Brain microvascular endothelial cell (primary cell): ENCODE measurements around the gene HSD3B7.

Experiments used
- DNase-seq: peaks from one replicate; pipeline ENCODE4 v3.0.0-alpha.2; 2020
- H3K27ac ChIP-seq: fragments of 250-450 bp; sonication (Bioruptor Pico); 2 replicates; pipeline ENCODE4 v1.5.1; 2020; ENCODE audit warnings: mild to moderate bottlenecking, moderate library complexity
- H3K27me3 ChIP-seq: fragments of 250-450 bp; sonication (Bioruptor Pico); replicated peaks from 2 replicates; pipeline ENCODE4 v1.5.1; 2020; ENCODE audit warnings: mild to moderate bottlenecking
- H3K36me3 ChIP-seq: fragments of 250-450 bp; sonication (Bioruptor Pico); replicated peaks from 2 replicates; pipeline ENCODE4 v1.5.1; 2020; ENCODE audit warnings: mild to moderate bottlenecking
- H3K4me3 ChIP-seq: 2 replicates; pipeline ENCODE4 v1.5.1; 2011; ENCODE audit warnings: low read depth, mild to moderate bottlenecking, control low read depth, low read length, moderate library complexity
- CTCF ChIP-seq: IDR thresholded peaks from 2 replicates; pipeline ENCODE4 v1.5.1; 2011; ENCODE audit warnings: low read depth, mild to moderate bottlenecking, moderate library complexity, low read length, control low read depth, inconsistent platforms; ENCODE audit errors: missing control alignments
- in situ Hi-C: cut with HindIII; loops from 2 replicates; pipeline ENCODE4 v1.10.0; 2017; ENCODE audit warnings: low sequenced_read_pairs, low pct_ligation_motif_present

The HSD3B7 gene

DNA sequence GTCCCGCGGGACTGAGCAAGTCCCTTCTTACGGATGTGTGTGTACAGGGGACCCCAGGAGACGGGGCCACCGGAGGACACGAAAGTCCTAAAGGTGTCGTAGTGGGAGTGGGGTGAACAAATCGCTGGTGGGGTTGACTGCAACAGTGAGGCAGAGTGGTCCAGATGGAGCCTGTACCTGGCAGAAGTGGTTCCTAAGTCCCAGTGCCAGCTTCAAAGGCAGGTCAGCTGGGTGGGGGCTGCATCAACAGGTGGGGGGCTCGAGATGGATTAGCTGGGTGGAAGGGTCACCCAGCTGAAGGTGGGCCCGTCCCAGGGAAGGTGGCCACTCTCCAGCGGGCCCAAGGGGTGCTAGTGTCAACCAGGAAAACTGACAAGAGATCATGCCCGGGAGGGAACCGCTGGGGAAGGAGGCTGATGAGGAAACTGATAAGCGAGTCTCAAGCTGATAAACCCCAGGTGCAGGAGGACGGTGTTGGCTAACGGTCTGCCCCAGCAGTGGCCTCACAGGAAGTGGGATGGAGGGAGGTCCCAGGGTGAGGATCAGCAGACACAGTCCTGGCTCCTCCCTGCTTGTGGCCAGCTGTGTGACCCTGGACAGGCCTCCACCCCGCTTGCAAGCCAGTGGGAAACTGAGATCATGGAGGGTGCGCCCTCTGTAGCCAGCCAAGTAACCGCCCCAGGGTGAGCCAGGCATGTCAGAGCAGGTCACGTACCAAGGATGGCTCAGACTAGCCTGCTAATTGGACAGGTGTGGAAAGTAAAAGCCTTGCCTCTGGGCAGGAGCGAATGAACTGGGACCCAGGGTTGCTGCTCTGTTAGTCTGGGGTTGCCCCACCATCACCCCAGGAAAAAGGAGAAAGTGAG lies 35.1 kb upstream of the HSD3B7 start:
- peaks cover 3% of the 10 kb centered on the region for H3K36me3 ChIP-seq
- in situ Hi-C loops, result loop anchor here (25.0 kb wide), 1 partner anchor 512 kb away; the partner anchor contains the start of genes ARMC5 and TGFB1I1
- DNase-seq, result peak; percentile 46
- peak; percentile 24 for TF ChIP-seq CTCF
- H3K4me3 ChIP-seq, result peak overlapping the region; percentile 75
- H3K27me3 ChIP-seq, result no peaks in the 10 kb centered on the region
- no peak overlapping the region for H3K27ac ChIP-seq

- no peak for DNase-seq
- Histone ChIP-seq H3K36me3 (peaks cover 3% of the 10 kb centered on the region), H3K27me3 (no peaks in the 10 kb centered on the region), H3K4me3 (peak overlapping the region; percentile 75), H3K27ac (no peak overlapping the region)
- in situ Hi-C loops, result no loop called here
- no peak for TF ChIP-seq CTCF
These were observed 34.4 kb upstream of the HSD3B7 start for GRCh38 chr16:30950516-30951065.

DNA sequence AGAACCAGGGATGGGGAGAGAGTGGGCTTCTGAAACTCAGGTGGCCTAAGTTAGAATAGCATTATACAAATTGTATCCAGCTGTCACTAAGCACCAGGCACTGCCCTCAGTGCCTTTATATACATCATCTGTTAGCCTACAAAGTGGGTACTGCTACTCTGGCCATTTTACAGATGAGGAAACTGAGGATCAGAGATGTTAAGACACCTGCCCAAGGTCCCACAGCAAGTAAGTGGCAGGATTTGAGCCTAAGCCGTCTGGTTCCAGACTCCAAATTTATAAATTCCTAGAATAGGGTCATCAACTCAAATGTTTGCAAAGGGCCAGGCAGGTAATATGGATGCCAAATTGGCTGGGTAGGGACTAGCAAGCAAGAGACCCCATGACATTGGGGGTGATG lies 33.8 kb upstream of the HSD3B7 start:
- Histone ChIP-seq H3K27ac (no peak overlapping the region), H3K36me3 (peaks cover 3% of the 10 kb centered on the region), H3K27me3 (no peaks in the 10 kb centered on the region), H3K4me3 (no peak overlapping the region)
- no peak for DNase-seq
- in situ Hi-C loops, result no loop called here
- TF ChIP-seq CTCF, result no peak

- in situ Hi-C loops, result no loop called here
- TF ChIP-seq CTCF, result no peak
- H3K36me3 ChIP-seq, result peaks cover 3% of the 10 kb centered on the region
- H3K4me3 ChIP-seq, result no peak overlapping the region
- DNase-seq, result no peak
- H3K27me3 ChIP-seq, result no peaks in the 10 kb centered on the region
- no peak overlapping the region for H3K27ac ChIP-seq
These were observed 33.3 kb upstream of the HSD3B7 start for GRCh38 chr16:30951750-30952149.

DNA sequence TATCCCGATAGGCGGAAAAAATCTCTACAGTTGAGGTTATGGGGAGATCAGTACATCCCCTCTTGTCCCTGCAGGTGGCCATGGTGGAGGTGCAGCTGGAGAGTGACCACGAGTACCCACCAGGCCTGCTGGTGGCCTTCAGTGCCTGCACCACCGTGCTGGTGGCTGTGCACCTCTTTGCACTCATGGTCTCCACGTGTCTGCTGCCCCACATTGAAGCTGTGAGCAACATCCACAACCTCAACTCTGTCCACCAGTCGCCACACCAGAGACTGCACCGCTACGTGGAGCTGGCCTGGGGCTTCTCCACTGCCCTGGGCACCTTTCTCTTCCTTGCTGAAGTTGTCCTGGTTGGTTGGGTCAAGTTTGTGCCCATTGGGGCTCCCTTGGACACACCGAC lies 31.9 kb upstream of the HSD3B7 start:
- H3K36me3 ChIP-seq, result no peaks in the 10 kb centered on the region
- H3K27me3 ChIP-seq, result no peaks in the 10 kb centered on the region
- no peak for DNase-seq
- H3K4me3 ChIP-seq, result no peak overlapping the region
- H3K27ac ChIP-seq, result no peak overlapping the region
- in situ Hi-C loops, result no loop called here
- no peak for TF ChIP-seq CTCF
